Measurements from ENCODE around the gene PPP1R7.
"Not testable (repeated sequence)": the region's sequence is repeated elsewhere in the genome, so short reads cannot be mapped to it uniquely, and the experiment has no call there.

PPP1R7 gene, protein sequence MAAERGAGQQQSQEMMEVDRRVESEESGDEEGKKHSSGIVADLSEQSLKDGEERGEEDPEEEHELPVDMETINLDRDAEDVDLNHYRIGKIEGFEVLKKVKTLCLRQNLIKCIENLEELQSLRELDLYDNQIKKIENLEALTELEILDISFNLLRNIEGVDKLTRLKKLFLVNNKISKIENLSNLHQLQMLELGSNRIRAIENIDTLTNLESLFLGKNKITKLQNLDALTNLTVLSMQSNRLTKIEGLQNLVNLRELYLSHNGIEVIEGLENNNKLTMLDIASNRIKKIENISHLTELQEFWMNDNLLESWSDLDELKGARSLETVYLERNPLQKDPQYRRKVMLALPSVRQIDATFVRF

GRCh38 chr2:241149925-241150659 lies at the start of gene PPP1R7:
TSS of gene PPP1R7 (plus strand) at chr2:241150467. CDS start at chr2:241150496, 29 bp downstream.
- peak; percentile 94 for DNase-seq (ENCODE audit: low spot score)

DNA sequence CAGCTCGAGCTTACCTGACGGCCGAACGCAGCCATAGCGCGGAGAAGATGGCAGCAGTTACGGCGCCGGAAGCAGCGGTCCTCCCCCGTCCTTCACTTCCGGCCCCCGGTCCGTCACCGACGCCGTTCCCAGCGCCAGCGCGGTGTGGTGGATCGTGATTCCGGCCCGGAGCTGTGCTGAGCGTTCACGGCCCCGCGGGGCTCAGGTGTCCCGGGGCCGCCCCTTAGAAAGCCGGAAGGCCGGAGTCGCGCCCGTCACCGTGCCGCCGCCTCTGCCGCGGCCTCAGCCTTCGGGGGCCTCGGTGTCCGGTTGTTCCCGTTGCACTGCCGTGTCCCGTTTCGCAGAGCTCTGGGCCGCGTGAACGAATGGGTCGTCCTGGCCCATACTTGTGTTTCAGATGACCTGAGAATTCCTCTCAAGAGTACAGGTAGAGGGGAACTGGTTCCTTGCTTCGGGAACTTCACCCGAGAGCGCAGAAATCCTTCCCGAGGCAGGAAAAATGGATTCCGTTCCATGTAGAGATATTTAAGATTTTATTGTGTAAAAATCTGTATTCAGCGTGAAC lies 47.9 kb upstream of the PPP1R7 start, which contains the start of gene MTERF4:
Gene MTERF4 (minus strand): TSS at position 49 of the 565 bp plus-strand sequence. CDS start 14 bp downstream, at position 35.
- DNase-seq (ENCODE audit: low spot score), result peak; percentile 87

DNA sequence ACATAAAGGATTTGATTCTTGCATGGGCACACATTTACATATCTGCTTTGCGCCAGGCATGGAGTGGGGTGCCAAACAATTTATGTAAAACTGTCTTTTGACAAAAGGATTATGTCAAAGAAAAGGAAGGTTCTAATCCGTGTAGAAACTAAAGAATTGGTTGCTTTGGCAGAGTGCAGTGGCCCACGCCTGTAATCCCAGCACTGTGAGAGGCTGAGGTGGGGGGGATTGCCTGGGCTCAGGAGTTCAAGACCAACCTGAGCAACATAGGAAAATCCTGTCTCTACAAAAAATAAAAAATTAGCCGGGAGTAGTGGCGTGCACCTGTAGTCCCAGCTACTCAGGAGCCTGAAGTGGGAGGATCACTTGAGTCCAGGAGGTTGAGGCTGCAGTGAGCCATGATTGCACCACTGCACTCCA lies 47.1 kb upstream of the PPP1R7 start:
- DNase-seq (ENCODE audit: low spot score), result no peak

DNA sequence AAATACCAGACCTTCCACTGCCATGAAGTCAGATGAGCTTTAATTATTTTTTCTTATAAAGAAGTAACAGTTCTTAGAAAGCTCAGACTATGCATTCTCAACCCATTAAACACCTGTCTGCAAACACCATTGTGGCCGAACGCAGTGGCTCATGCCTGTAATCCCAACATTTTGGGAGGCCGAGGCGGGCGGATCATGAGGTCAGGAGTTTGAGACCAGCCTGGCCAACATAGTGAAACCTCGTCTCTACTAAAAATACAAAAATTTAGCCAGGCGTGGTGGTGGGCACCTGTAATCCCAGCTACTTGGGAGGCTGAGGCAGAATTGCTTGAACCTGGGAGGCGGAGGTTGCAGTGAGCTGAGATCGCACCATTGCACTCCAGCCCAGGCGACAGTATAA lies 45.7 kb upstream of the PPP1R7 start:
- not testable (repeated sequence) for DNase-seq (ENCODE audit: low spot score)

- no peak for DNase-seq (ENCODE audit: low spot score)
These were observed 44.6 kb upstream of the PPP1R7 start for GRCh38 chr2:241105641-241106040.

DNA sequence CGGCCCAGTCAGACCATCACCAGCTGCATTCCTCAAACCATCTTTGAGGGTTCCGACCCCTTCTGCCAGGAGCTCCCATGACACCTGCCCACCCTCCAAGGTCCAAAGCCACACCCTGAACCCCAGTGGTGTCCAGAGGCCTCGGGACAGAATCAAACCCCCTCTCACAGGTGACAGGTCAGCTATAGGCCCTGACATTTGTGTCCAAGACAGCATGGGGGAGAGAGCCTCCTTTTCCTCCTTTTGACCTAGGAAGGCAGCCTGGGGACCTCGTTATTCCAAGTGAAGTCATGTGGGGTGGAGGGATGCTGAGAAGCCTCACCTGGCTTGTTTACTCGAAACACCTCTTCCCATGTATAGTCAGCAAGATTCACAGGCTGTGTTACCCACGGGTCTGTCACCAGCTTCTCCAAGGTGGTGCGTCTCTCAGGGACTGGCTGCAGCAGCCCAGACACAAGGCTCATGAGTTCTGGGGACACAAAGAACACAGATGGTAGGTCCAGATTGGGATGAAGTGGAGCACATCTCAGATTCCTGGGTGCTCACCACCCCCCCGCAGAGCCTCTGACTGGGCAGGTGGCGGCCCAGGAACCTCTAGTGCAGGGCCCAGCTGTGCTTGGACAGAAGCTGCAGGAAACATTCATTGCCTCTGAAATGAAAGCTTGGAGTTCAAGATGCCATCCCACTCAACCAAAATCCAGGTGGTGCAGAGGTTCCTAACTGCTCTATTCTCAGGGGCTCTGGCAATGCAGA lies 43.1 kb upstream of the PPP1R7 start:
- no peak for DNase-seq (ENCODE audit: low spot score)

DNA sequence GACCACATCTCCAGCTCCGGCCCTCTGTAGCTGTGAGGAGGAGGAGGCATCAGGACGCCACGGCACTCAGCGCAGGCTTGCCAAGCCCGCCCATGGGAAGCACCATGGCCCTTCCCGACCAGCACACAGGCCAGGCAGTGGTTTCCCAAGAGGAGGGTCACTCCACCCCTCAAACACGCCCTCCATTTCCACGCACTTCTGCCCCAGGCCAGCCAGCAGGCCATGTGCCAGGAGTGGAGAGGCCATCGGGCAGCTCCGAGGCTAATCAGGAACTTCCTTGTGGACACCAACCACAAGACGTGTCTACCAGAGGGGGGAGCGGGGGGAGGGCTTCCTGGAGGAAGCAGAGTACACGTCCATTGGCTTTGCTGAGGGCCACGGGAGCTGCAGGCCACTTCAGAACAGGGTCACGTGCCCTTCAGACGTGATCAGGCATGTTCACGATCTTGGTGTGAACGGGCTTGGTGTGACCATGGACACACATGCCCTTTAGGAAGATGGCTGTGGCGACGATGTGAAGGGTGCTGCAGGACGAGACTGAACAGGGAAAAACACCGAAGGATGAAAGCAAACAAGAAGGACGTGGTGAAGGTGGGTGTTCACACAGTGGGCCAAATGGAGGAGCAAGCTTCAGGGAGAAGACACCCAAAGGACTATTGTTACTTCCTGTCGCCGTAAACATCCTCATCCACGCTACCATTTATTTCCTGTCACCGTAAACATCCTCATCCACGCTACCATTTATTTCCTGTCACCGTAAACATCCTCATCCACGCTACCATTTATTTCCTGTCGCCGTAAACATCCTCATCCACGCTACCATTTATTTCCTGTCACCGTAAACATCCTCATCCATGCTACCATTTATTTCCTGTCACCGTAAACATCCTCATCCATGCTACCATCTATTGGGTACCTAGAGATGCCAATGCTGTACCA lies 41.7 kb upstream of the PPP1R7 start:
- no peak for DNase-seq (ENCODE audit: low spot score)

GRCh38 chr2:241109210-241110088 lies 40.8 kb upstream of the PPP1R7 start:
- no peak for DNase-seq (ENCODE audit: low spot score)

GRCh38 chr2:241110089-241110606 lies 40.1 kb upstream of the PPP1R7 start:
- no peak for DNase-seq (ENCODE audit: low spot score)

DNA sequence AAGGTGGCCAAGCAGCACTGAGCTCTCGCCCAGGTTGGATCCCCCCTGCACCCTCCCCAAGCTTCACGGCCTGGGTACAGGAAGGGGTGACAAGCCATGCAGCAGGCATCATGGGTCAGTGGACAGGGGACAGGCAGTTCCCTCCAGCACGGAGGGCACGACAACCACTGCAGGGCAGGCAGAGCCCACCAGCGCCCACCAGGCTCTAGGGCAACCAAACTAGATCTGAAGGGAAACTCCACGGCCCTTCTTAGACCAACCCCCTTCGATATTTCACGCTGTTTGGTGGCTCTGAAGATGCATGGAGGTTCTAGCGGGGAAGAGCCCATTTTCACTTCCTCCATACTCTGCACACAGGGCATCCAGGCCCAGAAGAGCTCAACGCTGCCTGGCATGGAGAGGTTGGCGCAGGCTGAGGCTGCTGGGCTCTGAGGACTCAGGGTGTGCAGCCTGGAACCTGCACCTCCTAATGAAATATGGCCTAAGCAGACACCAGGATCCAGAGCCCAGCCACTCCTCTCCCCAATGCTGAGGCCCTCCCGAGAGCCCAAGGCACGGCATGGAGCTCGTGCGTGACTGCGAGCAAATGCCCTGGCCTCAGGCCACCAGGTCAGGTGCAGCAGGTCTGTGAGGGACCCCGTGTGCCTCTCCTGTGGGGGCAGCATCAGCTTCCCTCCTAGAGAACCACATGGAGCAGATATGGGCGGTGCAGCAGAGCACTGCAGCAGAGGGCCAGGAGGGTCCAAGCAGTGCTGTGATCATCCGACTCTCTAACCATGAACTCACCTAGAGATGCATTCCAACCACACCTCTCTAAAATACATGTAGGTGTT lies 39.4 kb upstream of the PPP1R7 start:
- no peak for DNase-seq (ENCODE audit: low spot score)

DNA sequence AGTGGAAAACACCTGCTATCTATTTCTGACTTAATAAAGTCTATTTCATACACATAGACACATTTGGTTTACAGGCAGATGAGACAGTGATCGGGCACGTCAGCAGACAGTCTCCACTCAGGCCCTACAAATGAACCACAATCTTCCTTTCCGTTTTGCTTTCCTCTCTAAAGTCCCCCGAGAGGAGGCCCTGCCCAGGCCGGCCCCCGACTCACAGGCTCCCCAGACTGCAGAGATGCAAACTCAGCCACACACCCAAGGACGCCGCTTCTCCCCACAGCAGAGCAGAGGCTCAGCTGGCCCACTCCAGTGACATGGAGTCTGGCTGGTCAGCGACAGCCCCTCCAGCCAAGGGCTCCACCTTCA lies 38.8 kb upstream of the PPP1R7 start:
- no peak for DNase-seq (ENCODE audit: low spot score)

GRCh38 chr2:241112046-241112445 lies 38.2 kb upstream of the PPP1R7 start:
- DNase-seq (ENCODE audit: low spot score), result no peak

GRCh38 chr2:241112592-241112991 lies 37.7 kb upstream of the PPP1R7 start:
- no peak for DNase-seq (ENCODE audit: low spot score)

- no peak for DNase-seq (ENCODE audit: low spot score)
These were observed 35.4 kb upstream of the PPP1R7 start for GRCh38 chr2:241114836-241115235.

DNA sequence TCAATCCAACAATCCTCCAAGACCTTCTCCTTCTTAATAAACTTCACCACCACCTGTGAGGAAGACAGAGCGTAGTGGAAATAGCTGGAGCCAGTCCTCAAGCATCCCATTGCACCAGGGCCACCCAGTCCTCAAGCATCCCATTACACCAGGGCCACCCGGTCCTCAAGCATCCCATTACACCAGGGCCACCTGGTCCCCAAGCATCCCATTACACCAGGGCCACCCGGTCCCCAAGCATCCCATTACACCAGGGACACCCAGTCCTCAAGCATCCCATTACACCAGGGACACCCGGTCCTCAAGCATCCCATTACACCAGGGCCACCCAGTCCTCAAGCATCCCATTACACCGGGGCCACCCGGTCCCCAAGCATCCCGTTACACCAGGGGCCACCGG lies 34.9 kb upstream of the PPP1R7 start:
- DNase-seq (ENCODE audit: low spot score), result no peak

GRCh38 chr2:241116606-241117560 lies 33.4 kb upstream of the PPP1R7 start:
- DNase-seq (ENCODE audit: low spot score), result no peak

DNA sequence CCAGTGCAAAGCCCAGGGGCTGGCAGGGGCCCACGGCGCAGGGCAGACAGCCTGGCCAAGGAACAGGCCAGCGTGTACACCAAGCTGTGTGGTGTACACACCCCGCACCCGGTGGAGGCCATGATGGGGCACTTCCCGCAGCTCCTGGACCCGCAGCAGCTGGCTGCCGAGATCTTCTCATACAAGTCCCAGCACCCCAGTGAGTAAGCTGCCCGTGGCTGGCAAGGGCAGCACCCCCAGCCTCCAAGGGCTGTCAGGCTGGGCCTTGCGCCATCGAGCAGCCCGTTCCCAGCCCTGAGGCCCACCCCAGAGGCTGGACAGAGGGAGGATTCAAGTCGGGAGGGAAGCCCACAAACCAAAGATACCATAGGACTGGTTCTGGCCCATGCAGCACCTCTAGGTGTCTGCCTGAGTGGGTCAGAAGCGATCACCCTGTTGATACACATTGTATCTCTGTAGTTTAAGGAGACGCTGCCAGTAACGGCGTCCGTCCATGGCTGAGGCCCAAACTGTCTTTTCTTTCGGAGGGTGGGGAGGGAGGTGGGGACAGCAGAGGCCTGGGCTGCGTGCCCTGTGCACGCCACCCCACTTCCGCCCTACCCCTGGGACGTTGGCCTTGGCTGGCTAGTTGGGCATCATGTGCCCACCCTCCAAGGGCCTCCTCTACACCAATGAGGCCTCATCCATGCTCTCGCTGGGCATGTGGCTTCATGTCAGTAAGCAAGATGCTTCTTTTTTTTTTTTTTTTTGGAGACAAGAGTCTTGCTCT lies 31.3 kb upstream of the PPP1R7 start:
- no peak for DNase-seq (ENCODE audit: low spot score)
